GM18867 (cell line): ENCODE results near the gene SEPTIN1.
A peak's percentile ranks its signal among the peaks of the same experiment; 100 is the strongest.

Experiments used
- ATAC-seq: cut with Tn5 transposase; IDR thresholded peaks from one replicate; pipeline ENCODE4 v1.9.1; 2021; ENCODE audit warnings: mild to moderate bottlenecking, moderate library complexity; ENCODE audit not compliant: unreplicated experiment

SEPTIN1 gene

GRCh38 chr16:30382111-30382881 is at the start of gene SEPTIN1:
TSS of gene SEPTIN1 (minus strand) at chr16:30382561. CDS start at chr16:30382542, 19 bp downstream.
- ATAC-seq, result peak; percentile 27

- no peak for ATAC-seq
Observed at GRCh38 chr16:30430428-30430970, 48.1 kb upstream of the SEPTIN1 start.

- peak; percentile 93 for ATAC-seq
Observed at GRCh38 chr16:30429678-30430427, 47.5 kb upstream of the SEPTIN1 start, which contains the start of gene DCTPP1. TSS of gene DCTPP1 (minus strand) at chr16:30430030. CDS start at chr16:30429980, 50 bp downstream.

- ATAC-seq, result no peak
Observed at GRCh38 chr16:30429418-30429677, 47.0 kb upstream of the SEPTIN1 start.

- no peak for ATAC-seq
Observed at GRCh38 chr16:30428055-30428454, 45.7 kb upstream of the SEPTIN1 start.

GRCh38 chr16:30421010-30421409 is 38.6 kb upstream of the SEPTIN1 start:
- ATAC-seq, result no peak

- no peak for ATAC-seq
Observed at GRCh38 chr16:30418350-30419181, 36.2 kb upstream of the SEPTIN1 start.

GRCh38 chr16:30417529-30418349 is 35.4 kb upstream of the SEPTIN1 start:
- peak; percentile 81 for ATAC-seq

GRCh38 chr16:30416624-30417528 is 34.5 kb upstream of the SEPTIN1 start:
- no peak for ATAC-seq

- no peak for ATAC-seq
Observed at GRCh38 chr16:30416047-30416603, 33.8 kb upstream of the SEPTIN1 start.

GRCh38 chr16:30414159-30414558 is 31.8 kb upstream of the SEPTIN1 start:
- ATAC-seq, result no peak

GRCh38 chr16:30413112-30413806 is 30.9 kb upstream of the SEPTIN1 start:
- no peak for ATAC-seq

GRCh38 chr16:30409125-30410060 is 27.0 kb upstream of the SEPTIN1 start:
- ATAC-seq, result peak; percentile 46

- ATAC-seq, result no peak
Observed at GRCh38 chr16:30407804-30408534, 25.6 kb upstream of the SEPTIN1 start.

GRCh38 chr16:30407102-30407803 is 24.9 kb upstream of the SEPTIN1 start, which contains the start of gene ZNF771:
TSS of gene ZNF771 (plus strand) at chr16:30407606. CDS start at chr16:30408054, 448 bp downstream.
- ATAC-seq, result peak; percentile 71

GRCh38 chr16:30406795-30407101 is 24.4 kb upstream of the SEPTIN1 start:
- peak; percentile 7 for ATAC-seq
